ENCODE measurements around the gene ZNF519.
A peak's percentile ranks its signal among the peaks of the same experiment; 100 is the strongest.

ZNF519 gene

DNA sequence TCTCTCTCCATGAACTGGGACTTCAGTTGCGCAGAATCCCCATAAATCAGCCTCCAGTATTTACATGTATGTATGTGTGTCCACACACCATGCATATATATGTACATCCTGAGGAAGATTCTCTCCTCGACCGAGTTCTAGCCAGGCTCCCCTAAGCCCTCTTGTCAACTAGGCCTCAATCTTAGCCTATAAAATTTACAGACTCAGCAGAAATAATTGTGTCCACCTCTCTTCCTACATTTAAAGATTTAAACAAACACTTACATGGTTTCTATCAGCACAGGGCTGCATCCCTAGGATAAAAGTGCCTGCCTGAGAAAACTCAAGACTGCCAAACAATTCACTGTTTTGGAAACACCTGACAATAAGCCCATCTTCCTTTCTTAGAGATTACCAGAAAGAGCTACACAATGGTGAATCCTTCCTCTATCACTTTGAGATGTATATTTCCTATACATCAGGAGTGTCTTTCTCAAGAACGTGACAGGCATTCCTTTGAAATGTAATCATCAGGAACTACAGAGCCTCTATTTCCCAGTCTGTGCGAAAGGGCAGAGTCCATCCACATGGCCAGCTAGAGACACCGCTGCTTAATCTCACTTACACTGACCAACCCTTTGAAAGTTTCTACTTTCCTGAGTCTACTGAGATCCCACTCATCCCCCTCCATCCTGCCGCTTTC, 39.5 kb downstream of the ZNF519 start:
- DNase-seq, result no peak

DNA sequence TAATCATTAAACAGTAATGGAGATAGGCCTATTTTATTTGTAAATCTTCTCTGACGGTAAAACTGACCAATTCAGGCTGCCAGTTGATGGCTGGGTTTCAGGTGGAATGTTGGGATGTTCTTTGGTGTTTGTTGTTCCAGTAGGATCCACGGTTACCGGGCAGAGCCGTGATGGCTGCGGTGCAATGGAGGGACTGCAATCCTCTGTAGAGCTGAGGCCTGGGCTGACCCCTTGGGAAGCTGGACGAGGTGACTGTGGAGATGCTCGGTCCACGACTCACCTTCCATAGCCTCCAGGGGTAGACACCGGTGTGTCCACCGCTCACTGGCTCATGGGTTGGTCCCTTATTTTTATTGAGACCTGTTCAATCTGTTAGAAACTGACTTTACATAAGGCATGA, 42.5 kb downstream of the ZNF519 start:
- no peak for DNase-seq

GRCh38 chr18:14089191-14089590, 43.0 kb downstream of the ZNF519 start:
- no peak for DNase-seq

- DNase-seq, result peak; percentile 7
Observed at GRCh38 chr18:14086458-14087231, 45.6 kb downstream of the ZNF519 start.

DNA sequence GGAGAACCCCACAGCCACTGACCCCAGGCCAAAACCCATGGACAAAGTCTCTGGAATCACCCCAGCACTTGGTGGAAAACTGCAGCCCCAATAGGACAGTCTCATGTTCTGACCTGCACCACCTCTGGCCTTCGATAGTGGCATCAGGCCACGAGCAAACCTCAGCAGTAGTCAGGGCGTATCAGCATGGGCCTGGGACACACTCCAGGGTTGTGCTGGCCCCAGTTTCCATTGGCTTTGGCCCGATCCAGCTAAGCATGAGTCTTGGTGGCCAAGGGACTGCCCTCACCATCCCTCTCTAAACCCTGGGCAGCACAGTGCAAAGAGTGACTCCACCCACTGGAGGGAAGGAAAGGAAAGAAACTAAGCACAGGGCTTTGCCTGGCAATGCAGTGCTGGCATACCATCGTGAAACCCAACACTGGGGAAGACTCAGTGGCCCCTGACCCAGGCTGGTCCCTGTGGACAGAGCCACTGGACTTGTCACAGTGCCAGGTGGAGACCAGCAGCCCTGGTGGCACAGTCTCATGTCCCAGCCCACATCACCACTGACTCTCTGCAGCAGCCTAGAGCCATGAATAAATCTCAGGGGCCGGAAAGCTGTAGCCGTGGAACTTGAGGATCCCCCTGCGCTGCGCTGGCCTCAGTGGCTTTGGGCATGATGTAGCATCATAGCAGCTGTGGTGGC, 46.3 kb downstream of the ZNF519 start:
- no peak for DNase-seq

DNA sequence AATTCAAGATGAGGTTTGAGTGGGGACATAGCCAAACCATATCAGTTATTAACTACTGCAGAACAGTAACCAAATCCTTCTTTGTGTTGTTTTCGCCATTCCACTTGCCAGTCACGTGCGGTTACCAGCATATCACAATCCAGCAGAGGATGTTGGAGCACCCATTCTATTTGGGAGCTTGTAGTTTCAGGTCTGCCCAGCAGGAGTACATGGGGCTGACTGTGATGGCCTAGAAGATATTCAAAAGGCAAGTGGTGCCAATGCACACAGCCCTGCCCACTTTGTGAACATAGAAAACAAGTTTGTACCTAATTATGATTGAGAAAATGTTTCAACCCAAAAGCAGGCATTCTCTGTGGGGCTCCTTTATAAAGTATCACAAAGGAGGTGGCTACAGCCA, 57.0 kb downstream of the ZNF519 start:
- no peak for DNase-seq

- DNase-seq, result no peak
Observed at GRCh38 chr18:14074187-14074586, 58.0 kb downstream of the ZNF519 start.

DNA sequence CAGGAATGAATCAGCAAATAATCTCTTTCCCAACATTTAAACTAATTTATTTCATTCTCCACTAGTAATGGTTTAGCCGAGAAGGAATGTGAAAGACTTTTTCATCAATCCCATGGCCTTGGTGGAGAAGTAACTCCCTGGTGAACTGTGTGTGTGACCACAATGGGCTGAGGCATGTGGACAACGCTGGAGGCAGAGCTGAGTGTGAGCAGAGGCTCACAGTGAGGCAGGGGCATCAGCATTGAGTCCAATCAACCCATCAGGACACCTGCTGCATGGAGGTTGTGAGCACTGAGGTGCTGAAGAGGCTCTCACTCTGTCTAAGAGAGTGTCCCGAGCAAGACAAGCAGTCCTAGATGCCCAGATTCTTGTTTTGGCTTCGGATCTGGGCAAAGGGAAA, 78.6 kb downstream of the ZNF519 start:
- no peak for DNase-seq
